GM18951 (cell line): ENCODE measurements around the gene LPAR5.

Experiments used
- POLR2A ChIP-seq: IDR thresholded peaks from 4 replicates; pipeline ENCODE4 v1.6.1; 2011; ENCODE audit warnings: mild to moderate bottlenecking; ENCODE audit not compliant: insufficient read length, insufficient read depth; ENCODE audit errors: extremely low read depth
- in situ Hi-C: fragments of 300-500 bp; cut with MboI; formaldehyde crosslinking; loops from one replicate; pipeline ENCODE4 v1.12.0; 2022; ENCODE audit warnings: low sequenced_read_pairs, mixed read lengths, inconsistent platforms; ENCODE audit not compliant: unreplicated experiment

LPAR5 gene

DNA sequence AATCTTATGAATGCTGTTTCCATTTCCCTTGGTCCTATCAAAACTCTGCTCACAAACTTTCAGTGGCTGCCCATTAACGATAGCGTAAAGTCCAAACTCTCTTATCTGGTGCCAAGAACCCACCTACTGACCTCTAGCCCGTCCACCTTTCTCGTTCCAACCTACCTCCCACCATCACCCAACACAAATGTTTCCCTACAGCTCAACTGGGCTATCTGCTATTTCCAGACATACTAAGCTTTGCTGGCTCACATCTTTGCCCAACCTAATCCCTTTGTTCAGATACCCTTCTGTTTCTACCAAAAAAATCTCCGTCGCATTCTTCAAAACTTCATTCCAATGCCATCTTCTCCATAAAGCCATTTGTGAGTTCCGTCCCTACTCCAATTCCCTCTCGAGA lies 60.1 kb downstream of the LPAR5 start:
- in situ Hi-C loops, result no loop called here

DNA sequence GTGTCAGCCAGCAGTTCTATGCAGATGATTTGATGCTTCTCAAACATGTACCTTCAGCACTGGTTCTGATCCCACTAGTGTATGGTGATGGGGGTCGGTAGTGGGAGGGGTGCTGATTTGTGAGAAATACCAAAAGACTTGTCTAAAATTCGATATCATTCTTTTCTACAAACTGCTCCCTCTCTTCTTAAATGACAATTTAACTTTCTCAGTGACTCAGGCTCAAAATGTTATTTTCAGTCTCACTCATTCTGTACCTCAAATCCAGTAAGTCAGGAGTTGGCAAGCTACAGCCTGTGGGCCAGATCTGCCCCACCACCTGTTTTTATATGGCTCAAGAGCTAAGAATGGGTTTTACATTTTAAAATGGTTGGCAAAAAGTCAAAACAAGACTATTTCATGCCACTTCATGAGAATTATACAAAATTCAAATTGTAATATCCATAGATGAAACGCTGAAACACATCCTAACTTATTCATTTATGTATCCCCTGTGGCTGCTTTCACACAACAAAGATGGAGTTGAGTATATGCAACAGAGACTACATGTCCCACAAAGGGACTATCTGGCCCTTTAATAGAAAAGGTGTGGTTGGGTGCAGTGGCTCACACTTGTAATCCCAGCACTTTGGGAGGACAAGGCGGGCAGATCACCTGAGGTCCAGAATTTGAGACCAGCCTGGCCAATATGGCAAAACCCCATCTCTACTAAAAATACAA lies 61.0 kb downstream of the LPAR5 start:
- in situ Hi-C loops, result no loop called here
- no peak for TF ChIP-seq POLR2A

More for the DNA sequence above, 60.1 kb downstream of the LPAR5 start:
- TF ChIP-seq POLR2A, result no peak

DNA sequence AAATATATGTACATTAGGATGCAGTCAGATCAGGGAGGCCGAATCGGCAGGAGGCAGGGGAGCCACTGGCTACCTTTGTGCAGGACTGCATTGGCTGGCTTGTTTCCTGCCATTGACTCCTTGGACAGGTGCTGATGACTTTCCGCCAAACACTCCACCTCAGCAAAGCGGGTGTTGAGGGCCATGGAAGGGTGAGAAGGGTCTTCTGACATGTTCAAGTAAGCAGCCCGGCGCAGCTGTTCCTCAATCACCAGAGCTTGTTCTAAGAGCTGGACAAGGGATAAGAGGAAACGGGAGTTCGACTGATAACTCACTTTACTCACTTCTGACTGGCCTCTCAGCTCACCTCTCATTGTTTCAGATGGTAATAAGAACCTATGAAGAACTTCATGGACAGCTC lies 62.8 kb downstream of the LPAR5 start:
- in situ Hi-C loops, result no loop called here
- no peak for TF ChIP-seq POLR2A

DNA sequence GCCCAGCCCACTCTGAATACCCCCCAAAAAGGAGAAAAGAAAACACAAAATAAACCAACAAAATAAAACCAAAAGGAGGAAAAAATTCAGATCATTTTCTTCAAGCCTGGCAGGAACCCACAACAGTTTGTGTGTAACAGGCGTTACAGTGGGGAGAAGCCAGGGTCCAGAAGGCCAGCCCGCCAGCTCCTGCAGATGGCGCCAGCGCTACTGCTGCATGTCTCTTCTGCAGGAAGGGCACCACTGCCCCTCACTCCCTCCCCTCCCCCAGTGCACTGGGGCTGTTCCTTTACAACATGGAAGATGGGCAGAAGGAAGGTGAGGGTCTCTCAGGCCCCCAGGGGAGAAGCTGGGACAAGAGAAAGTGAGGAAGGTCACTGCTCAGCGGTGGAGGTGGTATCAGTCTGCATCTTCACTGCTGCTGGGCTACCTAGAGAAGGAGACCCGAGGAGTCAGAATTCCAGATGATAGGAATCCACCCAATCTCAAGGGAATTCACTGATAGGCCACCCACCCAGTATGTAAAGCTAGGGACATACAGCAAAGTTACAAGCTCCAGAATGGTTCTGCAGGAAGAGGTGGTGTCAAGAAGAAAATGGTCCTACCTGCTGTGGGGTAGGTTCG lies 65.4 kb downstream of the LPAR5 start:
- in situ Hi-C loops, result no loop called here
- TF ChIP-seq POLR2A, result no peak

DNA sequence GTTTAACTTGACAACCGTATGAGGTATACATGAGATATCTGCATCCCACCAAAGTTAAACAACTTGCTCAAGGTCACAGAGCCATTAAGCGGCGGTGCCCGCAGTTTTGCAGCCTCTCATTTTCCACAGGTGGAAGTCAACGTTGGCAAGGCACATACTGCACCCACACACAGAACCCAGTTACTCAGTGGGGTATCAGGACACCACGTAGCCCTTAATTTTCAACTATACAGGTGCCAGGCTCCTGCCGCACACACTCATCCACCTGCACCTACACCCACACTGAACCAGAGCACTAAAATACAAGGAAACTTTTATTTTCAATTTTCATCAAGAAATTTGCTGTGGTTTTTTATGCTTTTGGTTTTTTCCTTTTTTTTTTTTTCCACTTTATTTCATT lies 66.0 kb downstream of the LPAR5 start:
- in situ Hi-C loops, result no loop called here
- no peak for TF ChIP-seq POLR2A

DNA sequence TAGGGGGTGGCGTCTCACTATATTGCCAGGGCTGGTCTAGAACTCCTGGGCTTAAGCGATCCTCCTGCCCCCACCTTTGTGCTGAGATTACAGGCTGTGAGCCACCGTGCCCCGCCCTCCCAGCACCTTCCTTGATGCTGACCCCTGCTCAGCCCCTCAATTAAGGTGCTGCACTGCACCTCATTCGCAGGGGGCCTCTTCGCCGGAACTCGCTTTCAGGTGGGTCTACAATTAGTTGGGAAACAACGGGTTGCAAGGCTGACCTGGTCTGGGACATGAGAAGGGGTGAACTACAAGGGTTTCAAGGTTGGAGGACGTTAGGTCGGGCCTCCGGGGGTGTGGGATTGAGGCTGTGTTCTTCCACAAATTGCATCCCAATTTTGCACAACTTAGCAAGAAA lies 66.4 kb downstream of the LPAR5 start:
- TF ChIP-seq POLR2A, result no peak
- in situ Hi-C loops, result no loop called here
